Hepatocyte (in vitro differentiated cells): Measurements from ENCODE around the gene F7. TPM values are rescaled to one million over a fixed set of nuclear protein-coding genes. Genes with fewer than 3 reads are reported as not detected.

Experiments used
- DNase-seq: peaks from one replicate; pipeline ENCODE4 v3.0.0-alpha.2; 2016; ENCODE audit warnings: low spot score
- H2AFZ ChIP-seq: fragments of 200-600 bp; sonication (generic); 2 replicates; pipeline ENCODE4 v1.6.0; 2016; ENCODE audit warnings: antibody characterized with exemption, mild to moderate bottlenecking
- H3K27ac ChIP-seq: fragments of 200-600 bp; sonication (generic); 2 replicates; pipeline ENCODE4 v1.5.1; 2016; ENCODE audit warnings: mild to moderate bottlenecking
- H3K27me3 ChIP-seq: fragments of 200-600 bp; sonication (generic); 2 replicates; pipeline ENCODE4 v1.6.1; 2016
- H3K36me3 ChIP-seq: fragments of 200-600 bp; sonication (generic); replicated peaks from 2 replicates; pipeline ENCODE4 v1.5.1; 2016; ENCODE audit warnings: low read depth; ENCODE audit not compliant: insufficient read depth
- H3K4me1 ChIP-seq: fragments of 200-600 bp; sonication (generic); 2 replicates; pipeline ENCODE4 v1.5.1; 2016; ENCODE audit warnings: mild to moderate bottlenecking, moderate library complexity; ENCODE audit not compliant: insufficient read depth
- H3K4me2 ChIP-seq: fragments of 200-600 bp; sonication (generic); 2 replicates; pipeline ENCODE4 v1.6.0; 2016
- H3K4me3 ChIP-seq: fragments of 200-600 bp; sonication (generic); 2 replicates; pipeline ENCODE4 v1.5.1; 2016; ENCODE audit warnings: mild to moderate bottlenecking
- H3K79me2 ChIP-seq: fragments of 200-600 bp; sonication (generic); 2 replicates; pipeline ENCODE4 v1.6.0; 2017; ENCODE audit warnings: mild to moderate bottlenecking
- H3K9me2 ChIP-seq: fragments of 200-600 bp; sonication (generic); replicated peaks from 2 replicates; pipeline ENCODE4 v1.6.0; 2017; ENCODE audit warnings: mild to moderate bottlenecking; ENCODE audit not compliant: insufficient read depth
- H3K9me3 ChIP-seq: fragments of 200-600 bp; sonication (generic); 2 replicates; pipeline ENCODE4 v1.5.1; 2016; ENCODE audit warnings: low read depth, mild to moderate bottlenecking
- H4K20me1 ChIP-seq: fragments of 200-600 bp; sonication (generic); 2 replicates; pipeline ENCODE4 v1.6.0; 2016; ENCODE audit warnings: mild to moderate bottlenecking; ENCODE audit not compliant: insufficient read depth, poor library complexity, severe bottlenecking
- CTCF ChIP-seq: fragments of 200-600 bp; sonication (generic); IDR thresholded peaks from 2 replicates; pipeline ENCODE4 v1.5.1; 2016; ENCODE audit warnings: antibody characterized with exemption, mild to moderate bottlenecking; ENCODE audit not compliant: poor library complexity
- EZH2 ChIP-seq: fragments of 200-600 bp; sonication (generic); IDR thresholded peaks from 2 replicates; pipeline ENCODE4 v1.6.1; 2016; ENCODE audit warnings: antibody characterized with exemption, mild to moderate bottlenecking, borderline replicate concordance
- EZH2phosphoT487 ChIP-seq: fragments of 200-600 bp; sonication (generic); IDR thresholded peaks from one replicate; pipeline ENCODE4 v1.6.1; 2018; ENCODE audit warnings: antibody characterized with exemption, mild to moderate bottlenecking, low read depth, moderate library complexity; ENCODE audit not compliant: unreplicated experiment, severe bottlenecking
- WGBS: methylation state at CpG from one replicate; pipeline ENCODE4 v1.1.6; 2016; ENCODE audit warnings: low lambda C conversion rate; ENCODE audit errors: missing lambda C conversion rate; 5-methylcytosine and 5-hydroxymethylcytosine counted together
- polyA plus RNA-seq: library from polyadenylated mRNA; unstranded; fragments of >200 nt; fragmentation: Nextera tagmentation; extraction: Ambion mirVana; gene quantifications from 2 replicates; pipeline ENCODE4 v1.2.1, GENCODE V29; 2016
- total RNA-seq: library from RNA; depleted of rRNA; stranded (reverse); fragments of >200 nt; gene quantifications from 2 replicates; pipeline ENCODE4 v1.2.3, GENCODE V29; 2014

The F7 gene
- total and polyA plus RNA-seq, 2 experiments from 2014 or later = 12.6 to 24.0 TPM

DNA sequence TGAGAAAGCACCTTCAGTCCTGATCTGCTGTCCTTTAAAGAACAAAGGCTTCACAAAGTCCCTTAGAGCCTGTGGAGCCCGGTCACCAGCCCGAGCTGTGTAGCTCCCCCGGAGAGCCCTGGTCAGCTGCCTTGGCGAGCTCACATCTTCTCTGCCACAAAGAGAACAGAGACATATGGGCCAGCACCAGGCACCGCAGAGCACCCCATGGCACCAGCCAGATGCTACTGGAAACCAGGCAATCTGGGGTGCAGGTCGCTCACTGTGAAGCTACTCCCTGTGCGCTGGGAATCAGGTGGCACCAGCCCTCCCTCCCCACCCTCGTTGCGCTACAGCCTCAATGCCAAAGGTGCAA is 44.3 kb upstream of the F7 start:
- no peak for DNase-seq
- no peaks in the 10 kb centered on the region for H3K36me3 ChIP-seq
- H3K79me2 ChIP-seq = no peaks in the 10 kb centered on the region
- H3K4me2 ChIP-seq = no peak overlapping the region
- H3K27me3 ChIP-seq = no peaks in the 10 kb centered on the region
- H2AFZ ChIP-seq = no peak overlapping the region
- H3K27ac ChIP-seq = no peak overlapping the region
- H3K9me3 ChIP-seq = no peaks in the 10 kb centered on the region
- WGBS = 95% methylated on average over 9 of the region's 9 CpGs
- no peak for TF ChIP-seq EZH2phosphoT487
- TF ChIP-seq EZH2 = no peak
- TF ChIP-seq CTCF = no peak
- no peaks in the 10 kb centered on the region for H4K20me1 ChIP-seq
- H3K4me3 ChIP-seq = no peak overlapping the region
- H3K9me2 ChIP-seq = no peaks in the 10 kb centered on the region
- H3K4me1 ChIP-seq = no peaks in the 10 kb centered on the region

DNA sequence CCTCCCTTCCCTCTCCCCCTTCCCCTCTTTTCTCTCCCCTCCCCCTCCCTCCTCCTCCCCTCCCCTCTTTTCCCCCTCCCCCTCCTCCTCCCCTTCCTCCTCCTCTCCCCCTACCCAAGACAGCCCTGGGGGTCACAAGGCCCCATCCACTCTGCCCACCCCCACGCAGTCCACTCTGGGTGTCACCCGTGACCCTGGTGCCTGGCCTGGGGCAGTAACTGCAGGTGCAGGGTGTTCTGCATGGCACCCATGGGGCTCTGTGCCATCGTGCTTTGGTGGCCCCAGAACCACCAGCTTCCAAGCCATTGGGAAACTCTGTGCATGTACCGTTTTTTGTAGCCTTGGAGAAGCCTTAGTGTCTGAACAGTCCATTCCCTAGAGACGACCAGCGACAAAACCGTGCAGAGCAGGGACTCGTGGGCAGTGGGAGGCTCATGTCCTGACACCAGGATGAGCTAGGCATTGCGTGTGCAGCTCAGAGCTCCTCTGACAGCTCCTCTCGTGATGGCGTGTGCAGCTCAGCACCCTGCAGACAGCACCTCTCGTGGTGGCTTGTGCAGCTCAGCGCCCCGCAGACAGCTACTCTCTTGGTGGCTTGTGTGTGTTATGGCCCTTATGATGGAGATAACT is 43.7 kb upstream of the F7 start:
- H3K79me2 ChIP-seq = no peaks in the 10 kb centered on the region
- no peak overlapping the region for H3K27ac ChIP-seq
- 96% methylated on average over 14 of the region's 14 CpGs for WGBS
- no peak for DNase-seq
- H2AFZ ChIP-seq = no peak overlapping the region
- no peaks in the 10 kb centered on the region for H3K36me3 ChIP-seq
- H4K20me1 ChIP-seq = no peaks in the 10 kb centered on the region
- H3K9me3 ChIP-seq = no peaks in the 10 kb centered on the region
- H3K4me1 ChIP-seq = no peaks in the 10 kb centered on the region
- TF ChIP-seq CTCF (no peak), EZH2phosphoT487 (no peak), EZH2 (no peak)
- H3K4me2 ChIP-seq = no peak overlapping the region
- no peak overlapping the region for H3K4me3 ChIP-seq
- no peaks in the 10 kb centered on the region for H3K27me3 ChIP-seq
- no peaks in the 10 kb centered on the region for H3K9me2 ChIP-seq

DNA sequence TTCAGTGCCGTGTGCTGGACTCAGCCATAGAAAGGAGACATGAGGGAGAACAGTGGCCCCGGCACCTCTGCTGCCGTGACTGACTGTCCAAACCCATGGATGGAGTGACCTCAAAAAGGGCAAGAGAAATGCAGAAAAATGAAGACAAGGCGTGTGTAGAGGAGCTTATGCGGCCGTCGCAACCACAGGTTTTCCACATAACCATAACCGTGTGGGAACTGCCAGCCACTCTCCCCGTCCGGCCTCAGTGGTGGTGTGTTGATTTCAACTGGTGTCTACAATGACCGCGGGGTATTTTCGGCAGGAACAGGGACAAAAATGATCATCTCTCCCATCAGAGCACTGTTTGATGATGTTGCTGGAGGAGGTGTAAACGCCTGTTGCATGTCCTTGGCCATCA is 42.9 kb upstream of the F7 start:
- Histone ChIP-seq H3K27ac (no peak overlapping the region), H3K36me3 (no peaks in the 10 kb centered on the region), H3K27me3 (no peaks in the 10 kb centered on the region), H3K9me3 (no peaks in the 10 kb centered on the region), H3K9me2 (no peaks in the 10 kb centered on the region), H3K4me1 (no peaks in the 10 kb centered on the region), H3K4me2 (no peak overlapping the region), H3K79me2 (no peaks in the 10 kb centered on the region), H4K20me1 (no peaks in the 10 kb centered on the region), H3K4me3 (no peak overlapping the region), H2AFZ (no peak overlapping the region)
- DNase-seq = no peak
- WGBS = 95% methylated on average over 14 of the region's 14 CpGs
- TF ChIP-seq EZH2phosphoT487 = no peak

- Histone ChIP-seq H3K27ac (no peak overlapping the region), H3K36me3 (no peaks in the 10 kb centered on the region), H4K20me1 (no peaks in the 10 kb centered on the region), H2AFZ (no peak overlapping the region), H3K9me3 (no peaks in the 10 kb centered on the region), H3K9me2 (no peaks in the 10 kb centered on the region), H3K4me3 (no peak overlapping the region), H3K27me3 (no peaks in the 10 kb centered on the region), H3K4me2 (no peak overlapping the region), H3K4me1 (no peaks in the 10 kb centered on the region), H3K79me2 (no peaks in the 10 kb centered on the region)
- no peak for DNase-seq
- TF ChIP-seq CTCF (no peak), EZH2phosphoT487 (no peak), EZH2 (no peak)
- WGBS = 96% methylated on average over 22 of the region's 22 CpGs
These were observed 42.5 kb upstream of the F7 start for GRCh38 chr13:113063091-113063491.
